ENCODE measurements around the gene AVEN.
A peak's percentile ranks its signal among the peaks of the same experiment; 100 is the strongest.

The AVEN gene

DNA sequence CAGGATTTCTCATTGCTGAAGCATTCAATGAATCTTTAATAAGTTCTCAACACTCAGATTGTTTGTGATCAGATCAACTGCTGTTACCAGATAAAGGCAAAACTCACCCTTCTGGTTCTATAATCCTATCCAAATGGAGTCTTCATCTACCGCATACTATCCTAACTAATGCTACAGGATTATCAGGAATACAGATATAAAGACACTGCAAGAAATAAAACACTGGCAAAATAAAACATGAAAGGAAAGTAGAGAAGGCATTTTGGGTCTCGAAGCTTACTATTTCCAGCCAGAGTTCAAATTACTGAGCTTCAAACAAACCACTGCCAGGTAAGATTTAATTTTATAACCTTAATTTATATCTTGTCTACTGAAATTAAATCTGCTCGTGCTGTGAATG lies 70.2 kb downstream of the AVEN start:
- Histone ChIP-seq H3K36me3 (ENCODE audit: control insufficient read depth in 1 of 2, insufficient read depth in 2 of 2, low read length in 2 of 2) (no peaks in the 10 kb centered on the region), H3K23ac (ENCODE audit: low read length) (no peak overlapping the region), H3K27me3 (ENCODE audit: insufficient read depth, low read length) (no peaks in the 10 kb centered on the region), H2BK5ac (ENCODE audit: low read depth, low read length, poor library complexity) (no peak overlapping the region), H3K79me2 (ENCODE audit: control insufficient read depth, insufficient read depth, low read length, poor library complexity) (no peaks in the 10 kb centered on the region), H3K4me2 (ENCODE audit: low read length) (no peak overlapping the region), H3K14ac (ENCODE audit: low read length) (no peak overlapping the region), H3K18ac (ENCODE audit: low read length) (no peak overlapping the region), H2AK5ac (ENCODE audit: low read length) (no peak overlapping the region), H3K4ac (ENCODE audit: low read depth, low read length) (no peak overlapping the region), H2BK12ac (ENCODE audit: low read length) (no peak overlapping the region), H4K12ac (ENCODE audit: low read depth, low read length) (no peak overlapping the region), H3K4me3 (ENCODE audit: low read depth, low read length) (no peak overlapping the region), H2AFZ (ENCODE audit: insufficient read depth, low read length, poor library complexity) (no peak overlapping the region), H3K4me1 (ENCODE audit: control insufficient read depth in 1 of 2, insufficient read depth in 2 of 2, low read length in 2 of 2) (no peaks in the 10 kb centered on the region), H3K9me3 (ENCODE audit: insufficient read depth, low read depth, low read length) (no peaks in the 10 kb centered on the region), H3K9ac (ENCODE audit: low read length) (no peak overlapping the region), H2BK120ac (ENCODE audit: insufficient read depth, low read length, poor library complexity) (no peak overlapping the region), H3K79me1 (ENCODE audit: low read length) (no peaks in the 10 kb centered on the region), H3K27ac (ENCODE audit: low read depth, low read length) (no peak overlapping the region), H4K91ac (ENCODE audit: low read depth, low read length) (no peak overlapping the region), H4K8ac (ENCODE audit: low read depth, low read length) (no peak overlapping the region)
- WGBS (ENCODE audit: extremely low coverage, insufficient coverage, insufficient read length): no CpG with 5 or more reads among the region's 3 CpGs
- DNase-seq: peak in 1 of 2 donors; percentile 18

DNA sequence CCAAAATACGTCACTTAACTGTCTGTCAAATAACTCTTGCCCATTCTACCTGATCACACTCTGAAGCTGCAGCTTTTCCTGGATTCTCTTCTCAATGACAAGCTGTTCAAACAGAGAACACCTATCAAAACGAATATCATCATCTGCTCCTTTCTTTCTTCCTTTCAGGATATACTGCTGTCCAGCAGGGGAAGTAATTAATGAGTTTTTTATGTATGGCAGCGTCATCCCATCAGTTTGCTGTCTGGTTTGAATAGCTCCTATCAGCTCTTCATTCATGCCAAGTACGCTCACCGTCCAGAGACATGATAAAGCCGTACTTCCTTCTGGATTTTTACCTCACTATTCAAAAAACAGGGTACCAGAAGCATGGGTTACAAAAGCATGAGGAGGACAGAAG lies 70.8 kb downstream of the AVEN start, which contains the start of gene CHRM5:
CHRM5 (plus strand) TSS at position 274 of the 400 bp plus-strand sequence. CDS start 94,221 bp downstream, outside the sequence.
- no CpG with 5 or more reads among the region's 6 CpGs for WGBS (ENCODE audit: extremely low coverage, insufficient coverage, insufficient read length)
- Histone ChIP-seq H4K8ac (ENCODE audit: low read depth, low read length) (no peak within 1 kb of the TSS), H3K36me3 (ENCODE audit: control insufficient read depth in 1 of 2, insufficient read depth in 2 of 2, low read length in 2 of 2) (no peaks in the 10 kb centered on the region)

DNA sequence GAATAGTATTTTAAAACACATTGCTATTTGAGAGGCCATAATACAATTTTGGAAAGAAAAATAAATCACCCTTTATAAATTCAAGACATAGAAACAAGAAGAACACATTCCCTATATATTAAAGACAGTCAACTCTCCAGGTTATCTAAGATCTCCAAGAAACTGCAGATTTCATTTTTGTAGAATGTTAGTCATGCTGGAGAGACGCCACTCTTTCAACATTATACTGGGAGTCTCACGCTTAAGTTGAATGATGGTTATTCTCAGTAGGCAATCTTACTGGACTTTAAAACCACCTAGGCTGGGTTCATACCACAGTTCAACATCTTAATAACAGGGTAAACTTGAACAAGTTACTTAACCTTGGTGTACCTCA lies 74.4 kb downstream of the AVEN start:
- H3K27me3 ChIP-seq (ENCODE audit: insufficient read depth, low read length): no peaks in the 10 kb centered on the region
- H3K79me2 ChIP-seq (ENCODE audit: control insufficient read depth, insufficient read depth, low read length, poor library complexity): no peaks in the 10 kb centered on the region
- H2AK5ac ChIP-seq (ENCODE audit: low read length): no peak overlapping the region
- H2BK5ac ChIP-seq (ENCODE audit: low read depth, low read length, poor library complexity): no peak overlapping the region
- no peak overlapping the region for H3K18ac ChIP-seq (ENCODE audit: low read length)
- peak; percentile 58 to 85 for DNase-seq
- H3K4me3 ChIP-seq (ENCODE audit: low read depth, low read length): no peak overlapping the region
- H3K23ac ChIP-seq (ENCODE audit: low read length): no peak overlapping the region
- no peaks in the 10 kb centered on the region for H3K4me1 ChIP-seq (ENCODE audit: control insufficient read depth in 1 of 2, insufficient read depth in 2 of 2, low read length in 2 of 2)
- H4K12ac ChIP-seq (ENCODE audit: low read depth, low read length): no peak overlapping the region
- H3K9ac ChIP-seq (ENCODE audit: low read length): no peak overlapping the region
- WGBS (ENCODE audit: extremely low coverage, insufficient coverage, insufficient read length): no CpG with 5 or more reads among the region's 2 CpGs
- H3K9me3 ChIP-seq (ENCODE audit: insufficient read depth, low read depth, low read length): peaks cover 2% of the 10 kb centered on the region
- no peaks in the 10 kb centered on the region for H3K36me3 ChIP-seq (ENCODE audit: control insufficient read depth in 1 of 2, insufficient read depth in 2 of 2, low read length in 2 of 2)
- no peak overlapping the region for H3K4ac ChIP-seq (ENCODE audit: low read depth, low read length)
- H3K79me1 ChIP-seq (ENCODE audit: low read length): no peaks in the 10 kb centered on the region
- H3K14ac ChIP-seq (ENCODE audit: low read length): no peak overlapping the region
- H2BK120ac ChIP-seq (ENCODE audit: insufficient read depth, low read length, poor library complexity): no peak overlapping the region
- no peak overlapping the region for H4K8ac ChIP-seq (ENCODE audit: low read depth, low read length)
- no peak overlapping the region for H2AFZ ChIP-seq (ENCODE audit: insufficient read depth, low read length, poor library complexity)
- H3K27ac ChIP-seq (ENCODE audit: low read depth, low read length): no peak overlapping the region
- no peak overlapping the region for H3K4me2 ChIP-seq (ENCODE audit: low read length)
- H4K91ac ChIP-seq (ENCODE audit: low read depth, low read length): no peak overlapping the region
- no peak overlapping the region for H2BK12ac ChIP-seq (ENCODE audit: low read length)

More for the DNA sequence above, 70.8 kb downstream of the AVEN start, which contains the start of gene CHRM5:
- Histone ChIP-seq H3K4ac (ENCODE audit: low read depth, low read length) (no peak within 1 kb of the TSS), H3K27ac (ENCODE audit: low read depth, low read length) (no peak within 1 kb of the TSS), H3K4me1 (ENCODE audit: control insufficient read depth in 1 of 2, insufficient read depth in 2 of 2, low read length in 2 of 2) (no peaks in the 10 kb centered on the region), H3K9ac (ENCODE audit: low read length) (no peak within 1 kb of the TSS), H3K79me2 (ENCODE audit: control insufficient read depth, insufficient read depth, low read length, poor library complexity) (no peaks in the 10 kb centered on the region), H2AK5ac (ENCODE audit: low read length) (no peak within 1 kb of the TSS), H3K4me3 (ENCODE audit: low read depth, low read length) (no peak within 1 kb of the TSS), H3K23ac (ENCODE audit: low read length) (no peak within 1 kb of the TSS), H3K79me1 (ENCODE audit: low read length) (no peaks in the 10 kb centered on the region), H3K14ac (ENCODE audit: low read length) (no peak within 1 kb of the TSS), H3K18ac (ENCODE audit: low read length) (no peak within 1 kb of the TSS), H2BK12ac (ENCODE audit: low read length) (no peak within 1 kb of the TSS), H2BK120ac (ENCODE audit: insufficient read depth, low read length, poor library complexity) (no peak within 1 kb of the TSS), H3K4me2 (ENCODE audit: low read length) (no peak within 1 kb of the TSS), H2BK5ac (ENCODE audit: low read depth, low read length, poor library complexity) (no peak within 1 kb of the TSS), H4K12ac (ENCODE audit: low read depth, low read length) (no peak within 1 kb of the TSS), H3K9me3 (ENCODE audit: insufficient read depth, low read depth, low read length) (no peaks in the 10 kb centered on the region), H4K91ac (ENCODE audit: low read depth, low read length) (no peak within 1 kb of the TSS), H3K27me3 (ENCODE audit: insufficient read depth, low read length) (no peaks in the 10 kb centered on the region), H2AFZ (ENCODE audit: insufficient read depth, low read length, poor library complexity) (no peak within 1 kb of the TSS)
- peak in 1 of 2 donors; percentile 23 for DNase-seq

DNA sequence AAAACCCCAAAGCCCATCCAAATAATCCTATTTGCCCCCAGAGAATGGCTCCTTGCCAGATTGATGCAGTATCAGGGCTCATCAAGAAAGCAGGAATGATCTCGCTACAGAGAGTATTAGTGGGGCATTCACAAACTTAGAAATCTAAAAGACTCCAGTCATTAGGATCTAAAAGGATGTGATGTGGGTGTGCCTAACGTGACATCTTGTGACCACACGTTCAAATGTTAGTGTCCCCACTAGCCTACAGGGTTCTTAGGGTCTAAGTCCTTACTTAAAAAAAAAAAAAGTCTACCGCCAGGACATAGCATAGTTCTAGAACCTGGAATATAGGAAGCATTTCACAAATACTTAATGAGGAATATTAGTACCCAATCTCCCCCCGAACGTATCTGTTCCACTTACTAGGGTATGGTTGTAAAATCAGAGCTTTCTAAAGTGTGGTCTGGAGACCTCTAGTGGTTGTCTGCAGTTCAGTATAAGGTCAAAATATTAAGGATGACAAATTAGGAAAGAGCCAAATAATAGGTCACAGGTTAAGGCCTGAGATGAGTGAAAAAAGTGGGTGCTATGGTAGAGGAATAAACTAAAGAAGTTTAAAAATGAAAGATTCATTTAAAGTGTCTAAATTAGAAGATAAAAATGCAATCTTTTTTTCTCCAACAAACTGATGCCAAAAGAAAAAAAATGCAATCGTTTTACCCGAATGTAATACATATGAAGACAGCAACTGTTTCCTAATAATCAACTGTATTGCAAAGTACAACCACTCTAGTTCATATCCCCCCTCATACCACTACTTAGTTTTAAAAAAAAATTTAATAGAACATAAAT lies 75.0 kb downstream of the AVEN start:
- H3K79me1 ChIP-seq (ENCODE audit: low read length): no peaks in the 10 kb centered on the region

More for the DNA sequence above, 75.0 kb downstream of the AVEN start:
- H3K4me1 ChIP-seq (ENCODE audit: control insufficient read depth in 1 of 2, insufficient read depth in 2 of 2, low read length in 2 of 2): no peaks in the 10 kb centered on the region
- no peaks in the 10 kb centered on the region for H3K79me2 ChIP-seq (ENCODE audit: control insufficient read depth, insufficient read depth, low read length, poor library complexity)
- no peak overlapping the region for H2AFZ ChIP-seq (ENCODE audit: insufficient read depth, low read length, poor library complexity)
- no peak overlapping the region for H3K23ac ChIP-seq (ENCODE audit: low read length)
- H3K4ac ChIP-seq (ENCODE audit: low read depth, low read length): no peak overlapping the region
- H3K14ac ChIP-seq (ENCODE audit: low read length): no peak overlapping the region
- no peak overlapping the region for H3K9ac ChIP-seq (ENCODE audit: low read length)
- H3K36me3 ChIP-seq (ENCODE audit: control insufficient read depth in 1 of 2, insufficient read depth in 2 of 2, low read length in 2 of 2): no peaks in the 10 kb centered on the region
- H2BK12ac ChIP-seq (ENCODE audit: low read length): no peak overlapping the region
- H3K27me3 ChIP-seq (ENCODE audit: insufficient read depth, low read length): no peaks in the 10 kb centered on the region
- no peak overlapping the region for H4K12ac ChIP-seq (ENCODE audit: low read depth, low read length)
- no peak overlapping the region for H2BK120ac ChIP-seq (ENCODE audit: insufficient read depth, low read length, poor library complexity)
- H3K9me3 ChIP-seq (ENCODE audit: insufficient read depth, low read depth, low read length): peaks cover 2% of the 10 kb centered on the region
- H4K91ac ChIP-seq (ENCODE audit: low read depth, low read length): no peak overlapping the region
- H3K4me3 ChIP-seq (ENCODE audit: low read depth, low read length): no peak overlapping the region
- no peak overlapping the region for H2BK5ac ChIP-seq (ENCODE audit: low read depth, low read length, poor library complexity)
- WGBS (ENCODE audit: extremely low coverage, insufficient coverage, insufficient read length): no CpG with 5 or more reads among the region's 8 CpGs
- no peak overlapping the region for H2AK5ac ChIP-seq (ENCODE audit: low read length)
- no peak overlapping the region for H4K8ac ChIP-seq (ENCODE audit: low read depth, low read length)
- no peak overlapping the region for H3K27ac ChIP-seq (ENCODE audit: low read depth, low read length)
- no peak overlapping the region for H3K18ac ChIP-seq (ENCODE audit: low read length)
- DNase-seq: peak; percentile 7 to 68
- H3K4me2 ChIP-seq (ENCODE audit: low read length): no peak overlapping the region
